Smooth muscle cell of trachea (primary cell): ENCODE results near the gene SCAMP1. TPM values are rescaled to one million over a fixed set of nuclear protein-coding genes. Genes with fewer than 3 reads are reported as not detected.

Source experiments
- total RNA-seq: library from RNA; depleted of rRNA; stranded (reverse); fragments of >200 nt; gene quantifications from 2 replicates; pipeline ENCODE4 v1.2.1, GENCODE V29; 2014

Gene SCAMP1
- total RNA-seq: 52.6 and 69.5 TPM in 2 replicates

DNA sequence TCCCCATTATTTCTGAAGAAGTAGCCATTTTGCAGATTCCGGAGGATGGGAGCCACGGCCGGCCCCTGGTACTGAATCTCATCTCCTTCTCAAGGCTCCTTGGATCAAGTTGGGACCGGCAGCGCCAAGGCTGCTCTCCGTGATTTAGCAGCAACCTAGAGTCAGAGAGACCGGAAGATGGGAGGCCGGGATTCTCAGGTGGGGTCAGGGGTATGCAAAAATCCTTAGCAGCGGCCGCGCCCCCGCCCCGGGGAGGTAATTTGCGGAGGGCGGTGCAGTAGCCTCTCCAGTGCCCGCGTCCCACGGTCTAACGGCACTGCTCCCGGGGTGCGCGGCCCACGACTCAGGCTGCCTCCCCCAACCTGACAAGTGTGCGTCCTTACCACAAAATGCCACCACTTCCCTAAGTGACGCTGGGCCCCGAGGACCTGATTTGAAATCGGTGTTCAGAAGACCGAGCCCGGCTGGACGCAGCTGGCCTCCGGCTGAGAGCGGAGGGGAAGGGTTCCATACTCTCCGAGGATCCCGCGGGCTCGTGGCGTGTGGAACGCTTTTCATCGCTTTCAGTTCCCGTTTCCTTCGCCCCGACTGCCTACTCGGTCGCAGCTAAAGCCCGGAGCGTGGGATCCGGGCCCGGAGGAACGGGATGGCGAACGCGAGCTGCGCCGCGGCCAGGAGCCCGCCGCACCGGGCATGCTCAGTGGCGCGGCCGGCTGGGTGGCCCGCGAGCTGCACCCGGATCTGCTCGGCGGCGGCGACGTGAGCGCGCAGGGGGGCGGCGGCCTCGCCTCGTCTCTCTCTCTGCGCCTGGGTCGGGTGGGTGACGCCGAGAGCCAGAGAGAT, at the start of gene SCAMP1:
Gene SCAMP1 (plus strand): TSS at position 787 of the 843 bp plus-strand sequence. CDS start 55 bp downstream, at position 842.

Other genes starting within 250 kb of the SCAMP1 start
- 55.6 and 78.1 TPM in 2 replicates for gene AP3B1, start 65.9 kb upstream of the SCAMP1 start, total RNA-seq